GM23338 (cell line): ENCODE measurements around the gene BTBD3.

Source experiments
- CREB1 ChIP-seq: fragments of 250-450 bp; sonication (Bioruptor Pico); IDR thresholded peaks from 2 replicates; pipeline ENCODE4 v1.5.0; 2020; ENCODE audit warnings: low read depth, mild to moderate bottlenecking, moderate library complexity
- CTCF ChIP-seq, 2 experiments: fragments of 200-600 bp in 1 of 2; sonication (generic) in 1 of 2; conservative IDR thresholded peaks; 2 replicates each; pipeline versions ENCODE4 v1.5.1 to v1.6.1; 2016 to 2017; ENCODE audit warnings: antibody characterized with exemption in 2 of 2, low read depth in 2 of 2, mild to moderate bottlenecking in 2 of 2, moderate library complexity in 1 of 2
- ETS1 ChIP-seq: IDR thresholded peaks from 2 replicates; pipeline ENCODE4 v1.6.1; 2016; ENCODE audit warnings: antibody characterized with exemption
- EZH2 ChIP-seq: fragments of 200-600 bp; sonication (generic); IDR thresholded peaks from one replicate; pipeline ENCODE4 v1.8.0; 2017; ENCODE audit warnings: antibody characterized with exemption, mild to moderate bottlenecking, low read depth; ENCODE audit not compliant: unreplicated experiment
- EZH2phosphoT487 ChIP-seq: fragments of 200-600 bp; sonication (generic); IDR thresholded peaks from one replicate; pipeline ENCODE4 v1.8.1; 2018; ENCODE audit warnings: antibody characterized with exemption; ENCODE audit not compliant: unreplicated experiment
- JUNB ChIP-seq: IDR thresholded peaks from one replicate; pipeline ENCODE4 v1.6.1; 2016; ENCODE audit warnings: antibody characterized with exemption; ENCODE audit not compliant: unreplicated experiment
- NANOG ChIP-seq: IDR thresholded peaks from 2 replicates; pipeline ENCODE4 v1.6.1; 2016; ENCODE audit warnings: antibody characterized with exemption, borderline replicate concordance
- POLR2AphosphoS5 ChIP-seq: IDR thresholded peaks from 2 replicates; pipeline ENCODE4 v1.6.1; 2016; ENCODE audit warnings: antibody characterized with exemption, low read depth
- REST ChIP-seq: IDR thresholded peaks from one replicate; pipeline ENCODE4 v1.6.1; 2018; ENCODE audit warnings: antibody characterized with exemption; ENCODE audit not compliant: unreplicated experiment
- STAT1 ChIP-seq: IDR thresholded peaks from one replicate; pipeline ENCODE4 v1.6.1; 2016; ENCODE audit warnings: antibody characterized with exemption; ENCODE audit not compliant: unreplicated experiment
- ZNF114 ChIP-seq: fragments of 250-450 bp; sonication (Bioruptor Pico); IDR thresholded peaks from 2 replicates; pipeline ENCODE4 v1.5.0; 2020; ENCODE audit warnings: mild to moderate bottlenecking, moderate library complexity
- ZNF331 ChIP-seq: fragments of 250-450 bp; sonication (Bioruptor Pico); IDR thresholded peaks from 2 replicates; pipeline ENCODE4 v1.5.0; 2020; ENCODE audit warnings: low read depth, mild to moderate bottlenecking, moderate library complexity
- ZNF462 ChIP-seq: fragments of 250-450 bp; sonication (Bioruptor Pico); IDR thresholded peaks from 2 replicates; pipeline ENCODE4 v1.5.0; 2020; ENCODE audit warnings: mild to moderate bottlenecking, moderate library complexity

GRCh38 chr20:11912659-11913415 lies 4.9 kb upstream of the BTBD3 start:
- TF ChIP-seq EZH2 (no peak), CTCF (conservative IDR thresholded peaks at IDR 0.05; ENCODE audit: low read depth in 2 of 2) (no peak), POLR2AphosphoS5 (no peak), JUNB (no peak), REST (no peak), EZH2phosphoT487 (no peak), ETS1 (no peak), NANOG (no peak), ZNF462 (CRISPR knock-in tag) (no peak), ZNF114 (CRISPR knock-in tag) (no peak), CREB1 (no peak), ZNF331 (CRISPR knock-in tag) (no peak), STAT1 (no peak)
